Heart left ventricle (tissue), 16 donors: ENCODE data around the gene SNX1. TPM values are rescaled to one million over a fixed set of nuclear protein-coding genes. Genes with fewer than 3 reads are reported as not detected.
"Not testable (repeated sequence)": the region's sequence is repeated elsewhere in the genome, so short reads cannot be mapped to it uniquely, and the experiment has no call there.

ENCODE experiments used
- ATAC-seq, 4 donors: fragments of 200-7000 bp; cut with Tn5 transposase; one replicate each; pipeline ENCODE4 v1.9.1; 2020 to 2022; ENCODE audit warnings: moderate library complexity in 4 of 4, mild to moderate bottlenecking in 3 of 4, moderate number of reproducible peaks in 1 of 4
- DNase-seq, 5 donors: peaks; one replicate each; pipeline ENCODE4 v3.0.0-alpha.2; 2020
- H3K27ac ChIP-seq, 12 donors: fragments of 200-600 bp; sonication (generic) in 4 of 12; one replicate each; pipeline versions ENCODE4 v1.5.0 to v1.8.0; 2016 to 2022; ENCODE audit warnings: mild to moderate bottlenecking in 2 of 12
- H3K27me3 ChIP-seq, 9 donors: fragments of 200-600 bp; sonication (generic) in 2 of 9; one replicate each; pipeline versions ENCODE4 v1.5.1 to v1.8.0; 2016 to 2022; ENCODE audit warnings: mild to moderate bottlenecking in 3 of 9
- H3K36me3 ChIP-seq, 9 donors: fragments of 200-600 bp; sonication (generic) in 2 of 9; one replicate each; pipeline versions ENCODE4 v1.5.0 to v1.8.0; 2018 to 2022; ENCODE audit warnings: mild to moderate bottlenecking in 2 of 9
- H3K4me1 ChIP-seq, 12 donors: fragments of 200-600 bp; sonication (generic) in 4 of 12; one replicate each; pipeline versions ENCODE4 v1.5.0 to v1.8.0; 2016 to 2022; ENCODE audit warnings: mild to moderate bottlenecking in 3 of 12
- H3K4me3 ChIP-seq, 12 donors: fragments of 200-600 bp; sonication (generic) in 4 of 12; one replicate each; pipeline versions ENCODE4 v1.5.0 to v1.8.0; 2017 to 2022; ENCODE audit warnings: mild to moderate bottlenecking in 9 of 12, moderate library complexity in 4 of 12
- H3K9me3 ChIP-seq, 12 donors: fragments of 200-600 bp; sonication (generic) in 4 of 12; one replicate each; pipeline versions ENCODE4 v1.5.0 to v1.8.0; 2016 to 2022; ENCODE audit warnings: mild to moderate bottlenecking in 1 of 12
- CTCF ChIP-seq, 12 donors: fragments of 200-600 bp; sonication (generic) in 4 of 12; IDR thresholded peaks; one replicate each; pipeline versions ENCODE4 v1.5.0 to v1.8.0; 2018 to 2022; ENCODE audit warnings: antibody characterized with exemption in 12 of 12, mild to moderate bottlenecking in 5 of 12
- POLR2A ChIP-seq, 2 donors: fragments of 450-650 bp; IDR thresholded peaks; one replicate each; pipeline ENCODE4 v1.6.1; 2017; ENCODE audit warnings: antibody characterized with exemption in 2 of 2, mild to moderate bottlenecking in 2 of 2, moderate library complexity in 2 of 2
- WGBS, 4 donors: extraction: QIAGEN DNeasy Blood & Tissue Kit in 2 of 4; methylation state at CpG; one replicate each; pipeline versions ENCODE4 v1.1.5 to v1.1.7; 2013 to 2018; 5-methylcytosine and 5-hydroxymethylcytosine counted together
- intact Hi-C, 10 donors: fragments of 100-400 bp; cut with DNase I; formaldehyde crosslinking; loops; one replicate each; pipeline versions ENCODE4 v1.11.1 to v1.14.2; 2022
- polyA plus RNA-seq, 2 donors: library from polyadenylated mRNA; stranded (reverse); fragments of 200-250 nt; gene quantifications; one replicate each; pipeline ENCODE4 v1.2.3, GENCODE V29; 2013
- total RNA-seq, 9 donors: library from RNA; depleted of rRNA in 2 of 9; stranded (reverse); fragments of >200 nt in 2 of 9; fragmentation: NEBNext Ultra II Directional in 3 of 9; extraction: Animal tissue kit (Norgen Biotek cat#: 25700) in 3 of 9; gene quantifications; one replicate each; pipeline versions ENCODE4 v1.1.0 to v1.2.4, GENCODE V29; 2016 to 2023
- donor health status: ischemic (EF 13 %, LVEDD 7.1; RV severe dilation, severe dysfunction).
- donor health status: healthy with polysubstance abuse.
- donor health status: DM: no; HTN: yes; CAD: no.
- donor health status: DM: no; HTN: no; CAD: no.
- donor health status: ischemic (EF 25% LVEDD 6.9; RV normal size, moderate dysfunction).
- donor health status: ischemic (EF 25% LVEDD 5.7; RV mildly dilated, moderate dysfunction).
- donor health status: healthy.
- donor health status: DM: yes; HTN: yes; CAD: no.
- donor health status: ischemic (EF 35%, LVEDD 5.7; RV mildly dilated, moderate dysfunction).
- donor health status: nonischemic (EF 11% LVEDD 7.7; RV severe dilation, severe dysfunction).
- donor health status: DM: yes; HTN: yes; CAD: no.
- donor health status: PGD.
- donor health status: ischemic (EF 29% LVEDD 5.4; RV normal size, mild dysfunction).
- donor health status: nonischemic (EF 23%, LVEDD 6.1; RV moderate dilation, normal function).

SNX1 gene
- total and polyA plus RNA-seq, 11 donors, result 38.7 to 117 (median 76.3) TPM

GRCh38 chr15:64102497-64102896, 6.7 kb downstream of the SNX1 start:
- ATAC-seq (no peak), DNase-seq (no peak)
- peaks cover 0 to 7% (median 0%) of the 10 kb centered on the region in 9 donors for H3K36me3 ChIP-seq
- TF ChIP-seq POLR2A (IDR thresholded peaks at IDR 0.05) (no peak), CTCF (IDR thresholded peaks at IDR 0.05) (no peak)
- 92 to 97% (median 96%) methylated on average over 2 of the region's 2 CpGs for WGBS, 4 donors
- no peaks in the 10 kb centered on the region for H3K9me3 ChIP-seq
- H3K27me3 ChIP-seq, result no peaks in the 10 kb centered on the region
- no peak overlapping the region for H3K27ac ChIP-seq
- no peak overlapping the region for H3K4me3 ChIP-seq
- peaks cover 4 to 97% (median 51%) of the 10 kb centered on the region in 12 donors for H3K4me1 ChIP-seq
- intact Hi-C loops, result no loop called here

GRCh38 chr15:64105113-64105704, 9.4 kb downstream of the SNX1 start:
- Histone ChIP-seq H3K4me1 (peaks cover 3 to 92% (median 41%) of the 10 kb centered on the region in 12 donors), H3K4me3 (peak overlapping the region in 1 of 12 donors; percentile 5), H3K27ac (peak overlapping the region in 9 of 12 donors; percentile 13 to 85 (median 40)), H3K36me3 (peaks cover 0 to 5% (median 0%) of the 10 kb centered on the region in 9 donors), H3K27me3 (no peaks in the 10 kb centered on the region), H3K9me3 (no peaks in the 10 kb centered on the region)
- intact Hi-C loops, result loop anchor here in 1 of 10 donors (5.0 kb wide), 1 partner anchor 47 kb away; the partner anchor contains the start of gene SNX22
- TF ChIP-seq CTCF (IDR thresholded peaks at IDR 0.05) (no peak), POLR2A (IDR thresholded peaks at IDR 0.05) (no peak)
- DNase-seq, result peak in 1 of 5 donors; percentile 28
- WGBS, 4 donors, result 62 to 74% (median 63%) methylated on average over 9 of the region's 9 CpGs
- peak in 3 of 4 donors; percentile 67 to 74 (median 68) for ATAC-seq

GRCh38 chr15:64107337-64107736, 11.6 kb downstream of the SNX1 start:
- intact Hi-C loops, result loop anchor here in 1 of 10 donors (5.0 kb wide), 1 partner anchor 45 kb away; the partner anchor contains the start of gene SNX22

GRCh38 chr15:64110108-64110701, 14.4 kb downstream of the SNX1 start:
- H3K9me3 ChIP-seq, H3K27me3 ChIP-seq, DNase-seq, intact Hi-C loops, H3K4me3 ChIP-seq: not testable (repeated sequence)
- ATAC-seq, result peak; percentile 27 to 66 (median 58)
- Histone ChIP-seq H3K36me3 (peaks cover 0 to 30% (median 27%) of the 10 kb centered on the region in 9 donors), H3K4me1 (peaks cover 3 to 80% (median 53%) of the 10 kb centered on the region in 12 donors), H3K27ac (peak overlapping the region in 3 of 12 donors; percentile 5 to 43 (median 8))
- 79 to 89% (median 80%) methylated on average over 4 of the region's 4 CpGs for WGBS, 4 donors

More at GRCh38 chr15:64107337-64107736, 11.6 kb downstream of the SNX1 start:
- Histone ChIP-seq H3K4me1 (peaks cover 3 to 92% (median 58%) of the 10 kb centered on the region in 12 donors), H3K9me3 (no peaks in the 10 kb centered on the region), H3K4me3 (no peak overlapping the region), H3K27me3 (no peaks in the 10 kb centered on the region), H3K36me3 (peaks cover 0 to 2% (median 0%) of the 10 kb centered on the region in 9 donors), H3K27ac (peak overlapping the region in 1 of 12 donors; percentile 16)
- WGBS, 4 donors, result 88 to 100% (median 97%) methylated on average over 1 of the region's 1 CpG
- no peak for DNase-seq
- ATAC-seq, result no peak
- TF ChIP-seq POLR2A (IDR thresholded peaks at IDR 0.05) (no peak), CTCF (IDR thresholded peaks at IDR 0.05) (no peak)
